A549 (cell line): ENCODE measurements around the gene MED16. TPM values are rescaled to one million over a fixed set of nuclear protein-coding genes. Genes with fewer than 3 reads are reported as not detected.

ENCODE experiments used
- ATAC-seq, 2 experiments: fragments of 200-7000 bp in 1 of 2; fragments of >200 bp in 1 of 2; cut with Nextera tagmentation in 1 of 2; cut with Tn5 transposase in 1 of 2; 3 replicates each; pipeline versions ENCODE4 v1.8.0 to v1.9.1; 2018 to 2020; ENCODE audit warnings: mild to moderate bottlenecking in 1 of 2, moderate library complexity in 1 of 2
- CTCF ChIA-PET: fragments of 300-600 bp; sonication (Branson Sonifier 250); formaldehyde crosslinking; extraction: SDS; loops from one replicate; lab custom pipeline; 2021; ENCODE audit warnings: antibody characterized with exemption, inconsistent platforms; lab: Yijun Ruan, JAX
- POLR2A ChIA-PET: fragments of 350-600 bp; formaldehyde crosslinking; extraction: SDS; loops from one replicate; lab custom pipeline; 2021; ENCODE audit warnings: antibody characterized with exemption, inconsistent platforms; lab: Yijun Ruan, JAX
- DNase-seq, 2 experiments: peaks; one replicate each; pipeline versions ENCODE4 v3.0.0 to v3.0.0-alpha.2; 2011 to 2016; ENCODE audit warnings: low read depth in 1 of 2, low spot score in 1 of 2
- FAIRE-seq: peaks from 2 replicates; lab custom pipeline; 2011; peaks lifted over from hg19 to GRCh38; lab: Jason Lieb, UNC
- H3K27ac ChIP-seq, 2 experiments: fragments of >200 bp; sonication (Bioruptor Twin); formaldehyde crosslinking; 3 replicates each; pipeline ENCODE4 v1.5.1; 2016 to 2017
- H3K4me1 ChIP-seq: fragments of >200 bp; sonication (Bioruptor Twin); formaldehyde crosslinking; 3 replicates; pipeline ENCODE4 v1.6.1; 2016
- H3K4me2 ChIP-seq: fragments of >200 bp; sonication (Bioruptor Twin); formaldehyde crosslinking; 3 replicates; pipeline ENCODE4 v1.6.1; 2016
- H3K4me3 ChIP-seq: fragments of >200 bp; sonication (Bioruptor Twin); formaldehyde crosslinking; 3 replicates; pipeline ENCODE4 v1.5.1; 2016
- H3K9me3 ChIP-seq: fragments of >200 bp; sonication (Bioruptor Twin); formaldehyde crosslinking; 3 replicates; pipeline ENCODE4 v1.6.1; 2016
- ATOH8 ChIP-seq: fragments of 250-450 bp; sonication (Bioruptor Pico); IDR thresholded peaks from 2 replicates; pipeline ENCODE4 v1.5.0; 2020; ENCODE audit warnings: low read depth, mild to moderate bottlenecking, moderate library complexity
- CBX2 ChIP-seq: fragments of 200-600 bp; sonication (generic); IDR thresholded peaks from 2 replicates; pipeline ENCODE4 v1.6.1; 2016; ENCODE audit warnings: low read depth, mild to moderate bottlenecking, borderline replicate concordance
- CEBPB ChIP-seq, 2 experiments: fragments of >200 bp in 1 of 2; sonication (Bioruptor Twin) in 1 of 2; formaldehyde crosslinking in 1 of 2; IDR thresholded peaks; 2 replicates each; pipeline ENCODE4 v1.6.1; 2012 to 2016
- CHD2 ChIP-seq: fragments of 150-350 bp; IDR thresholded peaks from 2 replicates; pipeline ENCODE4 v1.6.1; 2014; ENCODE audit warnings: low read length; ENCODE audit not compliant: partially characterized antibody
- FOSL2 ChIP-seq, 2 experiments: fragments of 450-650 bp in 1 of 2; fragments of >200 bp in 1 of 2; sonication (Bioruptor Twin) in 1 of 2; formaldehyde crosslinking; IDR thresholded peaks; 2 replicates each; pipeline versions ENCODE4 v1.5.0 to v1.6.1; 2016 to 2020; ENCODE audit warnings: mild to moderate bottlenecking in 1 of 2, moderate library complexity in 1 of 2
- GATA3 ChIP-seq: IDR thresholded peaks from 2 replicates; pipeline ENCODE4 v1.6.1; 2012; ENCODE audit warnings: borderline replicate concordance
- HDAC2 ChIP-seq: fragments of 200-600 bp; sonication (generic); IDR thresholded peaks from 2 replicates; pipeline ENCODE4 v1.6.1; 2016
- HES2 ChIP-seq: fragments of >200 bp; sonication (Bioruptor Twin); formaldehyde crosslinking; IDR thresholded peaks from 2 replicates; pipeline ENCODE4 v1.6.1; 2016
- HOXA7 ChIP-seq: fragments of 250-450 bp; sonication (Bioruptor Pico); IDR thresholded peaks from 2 replicates; pipeline ENCODE4 v1.5.0; 2020; ENCODE audit warnings: mild to moderate bottlenecking, moderate library complexity
- HOXB13 ChIP-seq: fragments of 250-450 bp; sonication (Bioruptor Pico); IDR thresholded peaks from 2 replicates; pipeline ENCODE4 v1.5.0; 2020; ENCODE audit warnings: low read depth, mild to moderate bottlenecking, moderate library complexity
- JUN ChIP-seq, 2 experiments: fragments of >200 bp; sonication (Bioruptor Twin); formaldehyde crosslinking; IDR thresholded peaks; 2 replicates in 1 of 2; 3 replicates in 1 of 2; pipeline ENCODE4 v1.6.1; 2016 to 2017
- JUNB ChIP-seq: fragments of >200 bp; sonication (Bioruptor Twin); formaldehyde crosslinking; IDR thresholded peaks from 2 replicates; pipeline ENCODE4 v1.6.1; 2016
- KDM1A ChIP-seq: fragments of 200-600 bp; sonication (generic); IDR thresholded peaks from 2 replicates; pipeline ENCODE4 v1.6.1; 2016; ENCODE audit warnings: low read depth, mild to moderate bottlenecking
- MAX ChIP-seq: IDR thresholded peaks from 2 replicates; pipeline ENCODE4 v1.6.1; 2012
- MYC ChIP-seq: IDR thresholded peaks from 2 replicates; pipeline ENCODE4 v1.6.1; 2012; ENCODE audit warnings: mild to moderate bottlenecking, inconsistent platforms, low read length, improper control_type of control experiment, borderline replicate concordance
- POLR2A ChIP-seq: IDR thresholded peaks from 2 replicates; pipeline ENCODE4 v1.6.1; 2012; ENCODE audit warnings: mild to moderate bottlenecking, low read length
- POLR2AphosphoS2 ChIP-seq: conservative IDR thresholded peaks from 2 replicates; pipeline ENCODE4 v1.6.1; 2012; ENCODE audit warnings: low read length, improper control_type of control experiment, inconsistent platforms
- RAD21 ChIP-seq, 2 experiments: fragments of >200 bp in 1 of 2; sonication (Bioruptor Twin) in 1 of 2; formaldehyde crosslinking in 1 of 2; IDR thresholded peaks in 1 of 2; conservative IDR thresholded peaks in 1 of 2; 2 replicates in 1 of 2; 3 replicates in 1 of 2; pipeline ENCODE4 v1.6.1; 2012 to 2018; ENCODE audit warnings: inconsistent platforms in 1 of 2
- TFCP2L1 ChIP-seq: fragments of 250-450 bp; sonication (Bioruptor Pico); IDR thresholded peaks from 2 replicates; pipeline ENCODE4 v1.5.0; 2021; ENCODE audit warnings: mild to moderate bottlenecking
- ZC3H11A ChIP-seq: fragments of 450-650 bp; IDR thresholded peaks from 2 replicates; pipeline ENCODE4 v1.6.1; 2014; ENCODE audit warnings: antibody characterized with exemption, mild to moderate bottlenecking
- ZFP36 ChIP-seq: fragments of 450-650 bp; IDR thresholded peaks from 2 replicates; pipeline ENCODE4 v1.6.1; 2014; ENCODE audit warnings: borderline replicate concordance; ENCODE audit not compliant: partially characterized antibody
- WGBS: methylation state at CpG from one replicate; pipeline ENCODE4 v1.1.6; 2017; ENCODE audit errors: missing lambda C conversion rate; 5-methylcytosine and 5-hydroxymethylcytosine counted together
- polyA plus RNA-seq, 4 experiments: library from polyadenylated mRNA; depleted of rRNA in 3 of 4; stranded (reverse); fragments of >200 nt; fragmentation: RNase III in 1 of 4; extraction: RNeasy Plus Mini Kit Qiagen cat#74134 plus additional on column Dnase treatment in 1 of 4; gene quantifications; 2 replicates in 3 of 4; 3 replicates in 1 of 4; pipeline ENCODE4 v1.2.3, GENCODE V29; 2011 to 2017
- TF ChIP-seq, protein P1 (sequence below): IDR thresholded peaks from 2 replicates; pipeline ENCODE4 v1.6.1; 2012
- TF ChIP-seq, protein P2 (sequence below): fragments of >200 bp; sonication (Bioruptor Twin); formaldehyde crosslinking; IDR thresholded peaks from 3 replicates; pipeline ENCODE4 v1.6.1; 2016
- TF ChIP-seq, protein P3 (sequence below): fragments of >200 bp; sonication (Bioruptor Twin); formaldehyde crosslinking; IDR thresholded peaks from 3 replicates; pipeline ENCODE4 v1.5.1; 2016

MED16 gene
- polyA plus RNA-seq, 2 of the 4 experiments (the other 2 are of a cell fraction) = 8.0 to 12.7 TPM

GRCh38 chr19:942133-942645, 49.2 kb upstream of the MED16 start:
- H3K9me3 ChIP-seq = no peaks in the 10 kb centered on the region
- no peak overlapping the region for H3K27ac ChIP-seq
- H3K4me3 ChIP-seq = no peak overlapping the region
- DNase-seq = no peak
- TF ChIP-seq POLR2A = no peak
- TF ChIP-seq HES2 = no peak
- no peak for TF ChIP-seq POLR2AphosphoS2
- TF ChIP-seq ATOH8 = no peak
- TF ChIP-seq CEBPB (IDR thresholded peaks at IDR 0.05) = no peak
- TF ChIP-seq, protein P1, sequence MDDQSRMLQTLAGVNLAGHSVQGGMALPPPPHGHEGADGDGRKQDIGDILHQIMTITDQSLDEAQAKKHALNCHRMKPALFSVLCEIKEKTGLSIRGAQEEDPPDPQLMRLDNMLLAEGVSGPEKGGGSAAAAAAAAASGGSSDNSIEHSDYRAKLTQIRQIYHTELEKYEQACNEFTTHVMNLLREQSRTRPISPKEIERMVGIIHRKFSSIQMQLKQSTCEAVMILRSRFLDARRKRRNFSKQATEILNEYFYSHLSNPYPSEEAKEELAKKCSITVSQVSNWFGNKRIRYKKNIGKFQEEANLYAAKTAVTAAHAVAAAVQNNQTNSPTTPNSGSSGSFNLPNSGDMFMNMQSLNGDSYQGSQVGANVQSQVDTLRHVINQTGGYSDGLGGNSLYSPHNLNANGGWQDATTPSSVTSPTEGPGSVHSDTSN = no peak
- no peak for TF ChIP-seq CBX2
- no peak for TF ChIP-seq CHD2
- no peak for TF ChIP-seq MYC
- no peak for TF ChIP-seq KDM1A
- TF ChIP-seq JUNB = no peak
- TF ChIP-seq ZFP36 = no peak
- TF ChIP-seq FOSL2 (IDR thresholded peaks at IDR 0.05) = no peak
- TF ChIP-seq FOSL2 (CRISPR knock-in tag; IDR thresholded peaks at IDR 0.05) = no peak
- TF ChIP-seq, protein P2, sequence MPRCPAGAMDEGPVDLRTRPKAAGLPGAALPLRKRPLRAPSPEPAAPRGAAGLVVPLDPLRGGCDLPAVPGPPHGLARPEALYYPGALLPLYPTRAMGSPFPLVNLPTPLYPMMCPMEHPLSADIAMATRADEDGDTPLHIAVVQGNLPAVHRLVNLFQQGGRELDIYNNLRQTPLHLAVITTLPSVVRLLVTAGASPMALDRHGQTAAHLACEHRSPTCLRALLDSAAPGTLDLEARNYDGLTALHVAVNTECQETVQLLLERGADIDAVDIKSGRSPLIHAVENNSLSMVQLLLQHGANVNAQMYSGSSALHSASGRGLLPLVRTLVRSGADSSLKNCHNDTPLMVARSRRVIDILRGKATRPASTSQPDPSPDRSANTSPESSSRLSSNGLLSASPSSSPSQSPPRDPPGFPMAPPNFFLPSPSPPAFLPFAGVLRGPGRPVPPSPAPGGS = no peak
- TF ChIP-seq, protein P3, sequence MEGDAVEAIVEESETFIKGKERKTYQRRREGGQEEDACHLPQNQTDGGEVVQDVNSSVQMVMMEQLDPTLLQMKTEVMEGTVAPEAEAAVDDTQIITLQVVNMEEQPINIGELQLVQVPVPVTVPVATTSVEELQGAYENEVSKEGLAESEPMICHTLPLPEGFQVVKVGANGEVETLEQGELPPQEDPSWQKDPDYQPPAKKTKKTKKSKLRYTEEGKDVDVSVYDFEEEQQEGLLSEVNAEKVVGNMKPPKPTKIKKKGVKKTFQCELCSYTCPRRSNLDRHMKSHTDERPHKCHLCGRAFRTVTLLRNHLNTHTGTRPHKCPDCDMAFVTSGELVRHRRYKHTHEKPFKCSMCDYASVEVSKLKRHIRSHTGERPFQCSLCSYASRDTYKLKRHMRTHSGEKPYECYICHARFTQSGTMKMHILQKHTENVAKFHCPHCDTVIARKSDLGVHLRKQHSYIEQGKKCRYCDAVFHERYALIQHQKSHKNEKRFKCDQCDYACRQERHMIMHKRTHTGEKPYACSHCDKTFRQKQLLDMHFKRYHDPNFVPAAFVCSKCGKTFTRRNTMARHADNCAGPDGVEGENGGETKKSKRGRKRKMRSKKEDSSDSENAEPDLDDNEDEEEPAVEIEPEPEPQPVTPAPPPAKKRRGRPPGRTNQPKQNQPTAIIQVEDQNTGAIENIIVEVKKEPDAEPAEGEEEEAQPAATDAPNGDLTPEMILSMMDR = no peak
- no peak for TF ChIP-seq RAD21 (conservative IDR thresholded peaks at IDR 0.05 in 1 of 2, IDR thresholded peaks at IDR 0.05 in 1 of 2)
- TF ChIP-seq JUN (IDR thresholded peaks at IDR 0.05) = no peak
- no peak for TF ChIP-seq GATA3
- no peak for TF ChIP-seq HDAC2
- TF ChIP-seq ZC3H11A = no peak
- peaks cover 23% of the 10 kb centered on the region for H3K4me1 ChIP-seq
- CTCF ChIA-PET = interaction anchor here (0.9 kb wide), 1 partner anchor 29 kb away, joined by 3 read pairs; no protein-coding TSS in a partner anchor
- H3K4me2 ChIP-seq = no peak overlapping the region
- no peak for FAIRE-seq
- whole genome bisulfite sequencing = 92% methylated on average over 10 of the region's 32 CpGs
- POLR2A ChIA-PET = no interaction called here
- ATAC-seq = no peak

GRCh38 chr19:941292-942132, 48.5 kb upstream of the MED16 start:
- ChIA-PET CTCF (interaction anchor here (0.9 kb wide), 1 partner anchor 30 kb away, joined by 3 read pairs; no protein-coding TSS in a partner anchor), POLR2A (no interaction called here)
- Histone ChIP-seq H3K4me2 (peak overlapping the region; percentile 81), H3K4me3 (peak overlapping the region; percentile 32), H3K9me3 (no peaks in the 10 kb centered on the region), H3K27ac (peak overlapping the region; percentile 74 to 93), H3K4me1 (peaks cover 23% of the 10 kb centered on the region)
- 84% methylated on average over 39 of the region's 45 CpGs for WGBS
- FAIRE-seq (no peak), ATAC-seq (no peak), DNase-seq (no peak)
- no peak for TF ChIP-seq HOXA7 (CRISPR knock-in tag)
- TF ChIP-seq HOXB13 = no peak
- TF ChIP-seq, protein P3 = no peak
- TF ChIP-seq HDAC2 = no peak
- TF ChIP-seq, protein P2 = no peak
- TF ChIP-seq TFCP2L1 (CRISPR knock-in tag) = no peak
- TF ChIP-seq MAX = no peak
